Colonic mucosa (tissue), 4 donors: Measurements from ENCODE around the gene VILL. TPM values are rescaled to one million over a fixed set of nuclear protein-coding genes. Genes with fewer than 3 reads are reported as not detected.

Experiments
- DNase-seq: peaks from one replicate; pipeline ENCODE4 v3.0.0-alpha.2; 2020
- H3K27ac ChIP-seq: fragments of 200-600 bp; one replicate; pipeline ENCODE4 v1.8.0; 2021
- H3K27me3 ChIP-seq: fragments of 200-600 bp; one replicate; pipeline ENCODE4 v1.8.0; 2021
- H3K36me3 ChIP-seq: fragments of 200-600 bp; one replicate; pipeline ENCODE4 v1.8.0; 2021
- H3K4me1 ChIP-seq: fragments of 200-600 bp; one replicate; pipeline ENCODE4 v1.8.0; 2021; ENCODE audit warnings: mild to moderate bottlenecking
- H3K4me3 ChIP-seq: fragments of 200-600 bp; one replicate; pipeline ENCODE4 v1.8.0; 2021
- H3K9ac ChIP-seq, 2 donors: one replicate each; pipeline ENCODE4 v1.7.0; 2013; ENCODE audit warnings: control low read depth in 2 of 2, low read depth in 2 of 2, low read length in 2 of 2
- H3K9me3 ChIP-seq: fragments of 200-600 bp; one replicate; pipeline ENCODE4 v1.8.0; 2021
- CTCF ChIP-seq: fragments of 200-600 bp; IDR thresholded peaks from one replicate; pipeline ENCODE4 v1.8.0; 2022; ENCODE audit warnings: antibody characterized with exemption, mild to moderate bottlenecking
- intact Hi-C: fragments of 100-400 bp; cut with DNase I; formaldehyde crosslinking; loops from one replicate; pipeline ENCODE4 v1.14.1; 2022
- total RNA-seq, 2 donors: library from RNA; stranded (reverse); fragmentation: NEBNext Ultra II Directional in 1 of 2; extraction: Animal tissue kit (Norgen Biotek cat#: 25700) in 1 of 2; gene quantifications; one replicate each; pipeline ENCODE4 v1.2.1, GENCODE V29; 2021
- donor health status: healthy.
- donor health status: DM: no; HTN: no; CAD: no.
- donor health status: DM: no; HTN: no; CAD: no.

VILL gene
- total RNA-seq, 2 donors from 2014 or later = 155 to 166 TPM

- no peaks in the 10 kb centered on the region for H3K27me3 ChIP-seq
- TF ChIP-seq CTCF = no peak
- no peak overlapping the region for H3K4me3 ChIP-seq
- intact Hi-C loops = no loop called here
- H3K4me1 ChIP-seq = no peaks in the 10 kb centered on the region
- H3K36me3 ChIP-seq = no peaks in the 10 kb centered on the region
- no peak overlapping the region for H3K9ac ChIP-seq
- no peak overlapping the region for H3K27ac ChIP-seq
- H3K9me3 ChIP-seq = no peaks in the 10 kb centered on the region
- no peak for DNase-seq
Observed at GRCh38 chr3:38011111-38011510, 20.5 kb downstream of the VILL start.

- Histone ChIP-seq H3K27ac (peak overlapping the region; percentile 66), H3K36me3 (peaks cover 7% of the 10 kb centered on the region)
- DNase-seq = peak; percentile 53
Observed at GRCh38 chr3:38015485-38015884, 24.9 kb downstream of the VILL start.

GRCh38 chr3:38015984-38016383 is 25.4 kb downstream of the VILL start:
- intact Hi-C loops = no loop called here
- Histone ChIP-seq H3K4me3 (no peak overlapping the region), H3K27ac (peak overlapping the region; percentile 66), H3K4me1 (no peaks in the 10 kb centered on the region), H3K9me3 (no peaks in the 10 kb centered on the region), H3K9ac (peak overlapping the region in 1 of 2 donors; percentile 35), H3K36me3 (peaks cover 7% of the 10 kb centered on the region), H3K27me3 (no peaks in the 10 kb centered on the region)
- no peak for TF ChIP-seq CTCF
- no peak for DNase-seq

More at GRCh38 chr3:38015485-38015884, 24.9 kb downstream of the VILL start:
- no peak overlapping the region for H3K4me3 ChIP-seq
- intact Hi-C loops = no loop called here
- H3K27me3 ChIP-seq = no peaks in the 10 kb centered on the region
- peak overlapping the region in 1 of 2 donors; percentile 35 for H3K9ac ChIP-seq
- no peak for TF ChIP-seq CTCF
- no peaks in the 10 kb centered on the region for H3K4me1 ChIP-seq
- no peaks in the 10 kb centered on the region for H3K9me3 ChIP-seq

GRCh38 chr3:38016410-38016809 is 25.8 kb downstream of the VILL start:
- H3K9me3 ChIP-seq = no peaks in the 10 kb centered on the region
- H3K36me3 ChIP-seq = peaks cover 7% of the 10 kb centered on the region
- no peaks in the 10 kb centered on the region for H3K4me1 ChIP-seq
- no peak overlapping the region for H3K4me3 ChIP-seq
- DNase-seq = no peak
- H3K27ac ChIP-seq = peak overlapping the region; percentile 66
- no peak for TF ChIP-seq CTCF
- H3K9ac ChIP-seq = no peak overlapping the region
- no peaks in the 10 kb centered on the region for H3K27me3 ChIP-seq
- intact Hi-C loops = no loop called here

GRCh38 chr3:38016847-38017444 is 26.4 kb downstream of the VILL start:
- Histone ChIP-seq H3K4me1 (no peaks in the 10 kb centered on the region), H3K9me3 (no peaks in the 10 kb centered on the region), H3K36me3 (peaks cover 7% of the 10 kb centered on the region), H3K27ac (no peak overlapping the region), H3K27me3 (no peaks in the 10 kb centered on the region), H3K9ac (no peak overlapping the region), H3K4me3 (no peak overlapping the region)
- intact Hi-C loops = no loop called here
- no peak for DNase-seq
- TF ChIP-seq CTCF = no peak
